LNCaP clone FGC (cell line): Measurements from ENCODE around the gene ARHGEF37.

ENCODE experiments used
- DNase-seq: peaks from one replicate; pipeline ENCODE4 v3.0.0-alpha.2; 2011; ENCODE audit warnings: low read depth
- H3K4me3 ChIP-seq: 2 replicates; pipeline ENCODE4 v1.5.1; 2011; ENCODE audit warnings: mild to moderate bottlenecking, low read depth, low read length, control low read depth
- CTCF ChIP-seq: IDR thresholded peaks from 2 replicates; pipeline ENCODE4 v1.5.1; 2012; ENCODE audit warnings: mild to moderate bottlenecking; ENCODE audit not compliant: control insufficient read depth, insufficient read depth; ENCODE audit errors: extremely low read depth

Gene ARHGEF37

GRCh38 chr5:149551227-149552037, 29.9 kb upstream of the ARHGEF37 start, which contains the start of gene CSNK1A1:
Gene CSNK1A1, minus strand, starts transcription at chr5:149551439. Its CDS starts 475 bp downstream, at chr5:149550964.
- peak; percentile 95 for DNase-seq
- H3K4me3 ChIP-seq = peak within 1 kb of the TSS; percentile 92
- peak; percentile 66 for TF ChIP-seq CTCF

- TF ChIP-seq CTCF = no peak
- H3K4me3 ChIP-seq = peak overlapping the region; percentile 92
- DNase-seq = no peak
Observed at GRCh38 chr5:149552038-149552494, 29.2 kb upstream of the ARHGEF37 start.

- no peak for TF ChIP-seq CTCF
Observed at GRCh38 chr5:149552553-149553160, 28.6 kb upstream of the ARHGEF37 start.

GRCh38 chr5:149559706-149560105, 21.6 kb upstream of the ARHGEF37 start:
- no peak overlapping the region for H3K4me3 ChIP-seq
- no peak for DNase-seq
- TF ChIP-seq CTCF = no peak

More at GRCh38 chr5:149552553-149553160, 28.6 kb upstream of the ARHGEF37 start:
- no peak for DNase-seq
- peak overlapping the region; percentile 92 for H3K4me3 ChIP-seq

GRCh38 chr5:149561848-149562247, 19.4 kb upstream of the ARHGEF37 start:
- no peak for TF ChIP-seq CTCF
- DNase-seq = no peak
- H3K4me3 ChIP-seq = no peak overlapping the region

- no peak for TF ChIP-seq CTCF
- no peak for DNase-seq
- no peak overlapping the region for H3K4me3 ChIP-seq
Observed at GRCh38 chr5:149563466-149563865, 17.8 kb upstream of the ARHGEF37 start.
